Karpas-422 (cell line): Measurements from ENCODE around the gene EDN3. TPM values are rescaled to one million over a fixed set of nuclear protein-coding genes. Genes with fewer than 3 reads are reported as not detected.

Experiments
- DNase-seq: peaks from one replicate; pipeline ENCODE4 v3.0.0-alpha.2; 2015
- H2AFZ ChIP-seq: fragments of 200-600 bp; sonication (generic); 2 replicates; pipeline ENCODE4 v1.6.1; 2014; ENCODE audit warnings: antibody characterized with exemption, low read length, mixed read lengths
- H3K27ac ChIP-seq: fragments of 200-600 bp; sonication (generic); 2 replicates; pipeline ENCODE4 v1.5.1; 2014; ENCODE audit warnings: mild to moderate bottlenecking, low read length, moderate library complexity
- H3K27me3 ChIP-seq: fragments of 200-600 bp; sonication (generic); 2 replicates; pipeline ENCODE4 v1.6.1; 2014; ENCODE audit warnings: low read length, mixed read lengths
- H3K36me3 ChIP-seq: fragments of 200-600 bp; sonication (generic); 2 replicates; pipeline ENCODE4 v1.6.1; 2014; ENCODE audit warnings: low read length, mixed read lengths; ENCODE audit not compliant: insufficient read depth
- H3K4me1 ChIP-seq: fragments of 200-600 bp; sonication (generic); 2 replicates; pipeline ENCODE4 v1.6.1; 2014; ENCODE audit warnings: mild to moderate bottlenecking, low read length, mixed read lengths
- H3K4me2 ChIP-seq: fragments of 200-600 bp; sonication (generic); 2 replicates; pipeline ENCODE4 v1.6.1; 2014; ENCODE audit warnings: low read length, low read depth, mild to moderate bottlenecking; ENCODE audit not compliant: poor library complexity, severe bottlenecking
- H3K4me3 ChIP-seq: fragments of 200-600 bp; sonication (generic); 2 replicates; pipeline ENCODE4 v1.5.1; 2014; ENCODE audit warnings: mild to moderate bottlenecking, antibody characterized with exemption, low read length, mixed read lengths
- H3K79me2 ChIP-seq: fragments of 200-600 bp; sonication (generic); 2 replicates; pipeline ENCODE4 v1.6.1; 2014; ENCODE audit warnings: mild to moderate bottlenecking, low read length, mixed read lengths
- H3K9ac ChIP-seq: fragments of 200-600 bp; sonication (generic); 2 replicates; pipeline ENCODE4 v1.6.0; 2014; ENCODE audit warnings: low read length
- H3K9me2 ChIP-seq: fragments of 200-600 bp; sonication (generic), shearing (Covaris generic); replicated peaks from 2 replicates; pipeline ENCODE4 v1.6.0; 2014; ENCODE audit warnings: mild to moderate bottlenecking, low read length, moderate library complexity; ENCODE audit not compliant: insufficient read depth
- H3K9me3 ChIP-seq: fragments of 300-700, 200-600 bp; sonication (generic); 2 replicates; pipeline ENCODE4 v1.6.1; 2014; ENCODE audit warnings: low read length, mixed read lengths
- H4K20me1 ChIP-seq: fragments of 200-600 bp; sonication (generic); 2 replicates; pipeline ENCODE4 v1.6.1; 2014; ENCODE audit warnings: mild to moderate bottlenecking, antibody characterized with exemption, low read length, low read depth; ENCODE audit not compliant: insufficient read depth
- total RNA-seq: library from RNA; depleted of rRNA; stranded (reverse); fragments of >200 nt; shearing (Covaris generic); gene quantifications from 2 replicates; pipeline ENCODE4 v1.2.3, GENCODE V29; 2014; ENCODE audit warnings: low replicate concordance; rRNA removed

Gene EDN3
- total RNA-seq, 1 experiment from 2014 or later: not detected

GRCh38 chr20:59371431-59371830, 71.0 kb downstream of the EDN3 start:
- Histone ChIP-seq H4K20me1 (no peaks in the 10 kb centered on the region), H3K36me3 (no peaks in the 10 kb centered on the region), H3K9me3 (no peaks in the 10 kb centered on the region), H3K9ac (no peak overlapping the region), H3K4me2 (no peak overlapping the region), H3K27ac (no peak overlapping the region), H3K79me2 (no peaks in the 10 kb centered on the region), H3K4me1 (no peaks in the 10 kb centered on the region), H3K27me3 (no peaks in the 10 kb centered on the region), H3K4me3 (no peak overlapping the region), H2AFZ (no peak overlapping the region), H3K9me2 (no peaks in the 10 kb centered on the region)
- no peak for DNase-seq

- H3K9me3 ChIP-seq: no peaks in the 10 kb centered on the region
- no peaks in the 10 kb centered on the region for H4K20me1 ChIP-seq
- no peak overlapping the region for H2AFZ ChIP-seq
- no peaks in the 10 kb centered on the region for H3K4me1 ChIP-seq
- H3K4me2 ChIP-seq: no peak overlapping the region
- H3K27me3 ChIP-seq: no peaks in the 10 kb centered on the region
- H3K27ac ChIP-seq: no peak overlapping the region
- DNase-seq: no peak
- no peak overlapping the region for H3K9ac ChIP-seq
- H3K4me3 ChIP-seq: no peak overlapping the region
- no peaks in the 10 kb centered on the region for H3K79me2 ChIP-seq
- no peaks in the 10 kb centered on the region for H3K9me2 ChIP-seq
- no peaks in the 10 kb centered on the region for H3K36me3 ChIP-seq
Observed at GRCh38 chr20:59374261-59374660, 73.8 kb downstream of the EDN3 start.

DNA sequence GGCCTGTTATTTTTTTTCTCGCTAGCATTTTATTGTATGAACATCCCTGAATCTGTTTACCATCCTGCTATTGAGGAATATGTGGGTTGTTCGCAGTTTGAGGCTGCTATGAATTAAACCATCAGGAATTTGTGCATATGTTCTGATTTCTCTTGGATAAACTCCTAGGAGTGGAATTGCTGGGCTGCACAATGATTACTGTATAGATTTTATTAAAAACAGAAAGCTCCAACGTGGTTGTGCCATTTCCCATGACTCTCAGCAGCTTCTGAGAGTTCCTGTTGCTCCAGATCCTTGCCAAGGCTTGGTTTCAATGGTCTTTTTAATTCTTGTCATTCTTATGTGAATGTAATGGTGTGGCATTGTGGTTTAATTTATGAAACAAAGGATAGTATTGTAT, 75.1 kb downstream of the EDN3 start:
- Histone ChIP-seq H3K27ac (no peak overlapping the region), H3K9me2 (no peaks in the 10 kb centered on the region), H3K4me2 (no peak overlapping the region), H3K79me2 (no peaks in the 10 kb centered on the region), H3K4me1 (no peaks in the 10 kb centered on the region), H3K9ac (no peak overlapping the region), H2AFZ (no peak overlapping the region), H3K4me3 (no peak overlapping the region), H3K36me3 (no peaks in the 10 kb centered on the region), H4K20me1 (no peaks in the 10 kb centered on the region), H3K27me3 (no peaks in the 10 kb centered on the region), H3K9me3 (no peaks in the 10 kb centered on the region)
- DNase-seq: no peak

Other genes with a start within 250 kb of the EDN3 start
- gene ZNF831, start 136.8 kb upstream of the EDN3 start, total RNA-seq: 0.11 TPM in 1 of 2 replicates, not detected in the other